HG03097 (cell line): ENCODE measurements around the gene XCR1.

ENCODE experiments used
- ATAC-seq: cut with Tn5 transposase; IDR thresholded peaks from one replicate; pipeline ENCODE4 v1.9.1; 2021; ENCODE audit not compliant: unreplicated experiment, low FRiP score

Gene XCR1

GRCh38 chr3:45985532-45986302 is 41.6 kb downstream of the XCR1 start:
- ATAC-seq: no peak

DNA sequence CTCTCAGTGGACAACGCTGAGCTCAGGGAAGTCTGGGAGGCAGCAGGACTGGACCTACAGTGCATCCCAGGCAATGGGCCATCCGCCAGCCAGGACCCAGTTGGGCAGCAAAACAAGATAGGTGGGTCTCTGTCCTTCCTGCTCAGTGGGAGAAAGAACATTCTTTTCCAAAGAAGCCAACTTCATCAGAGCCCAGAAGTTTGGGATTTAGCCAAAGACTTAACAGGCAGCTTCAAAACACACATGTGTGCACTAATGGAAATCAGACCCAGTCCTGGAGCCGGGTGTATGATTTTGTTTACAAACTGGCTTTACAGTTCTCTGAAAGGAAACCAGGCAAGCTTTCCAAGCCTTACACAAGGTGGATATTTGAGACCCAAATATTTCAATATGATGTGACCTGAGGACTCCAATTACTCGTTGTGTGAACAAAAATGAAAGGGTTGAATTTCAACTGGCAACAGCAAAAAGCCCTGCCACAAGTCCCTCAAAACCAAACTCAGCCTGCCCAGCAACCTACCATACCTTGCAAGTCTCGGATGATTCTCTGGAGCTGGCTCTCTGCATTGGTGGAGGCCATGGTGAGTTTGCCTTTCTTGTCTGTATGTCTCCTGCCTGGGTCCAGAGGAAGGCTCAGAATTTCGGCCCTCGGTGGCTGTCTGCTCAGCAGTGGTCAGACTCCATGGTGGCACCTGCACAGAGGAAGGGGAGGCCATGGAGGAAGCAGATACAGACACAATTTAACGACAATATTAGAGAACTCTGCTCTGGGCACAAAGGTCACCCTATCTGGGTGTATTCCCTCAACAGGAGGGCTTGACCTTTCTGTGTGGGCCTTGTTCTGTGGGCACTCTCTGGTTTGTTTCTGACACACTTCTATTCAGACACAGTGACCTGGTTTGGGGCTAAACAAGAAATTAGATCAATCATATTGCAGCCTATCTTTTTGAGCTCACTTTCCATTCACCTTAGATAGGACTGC is 42.7 kb downstream of the XCR1 start:
- no peak for ATAC-seq

DNA sequence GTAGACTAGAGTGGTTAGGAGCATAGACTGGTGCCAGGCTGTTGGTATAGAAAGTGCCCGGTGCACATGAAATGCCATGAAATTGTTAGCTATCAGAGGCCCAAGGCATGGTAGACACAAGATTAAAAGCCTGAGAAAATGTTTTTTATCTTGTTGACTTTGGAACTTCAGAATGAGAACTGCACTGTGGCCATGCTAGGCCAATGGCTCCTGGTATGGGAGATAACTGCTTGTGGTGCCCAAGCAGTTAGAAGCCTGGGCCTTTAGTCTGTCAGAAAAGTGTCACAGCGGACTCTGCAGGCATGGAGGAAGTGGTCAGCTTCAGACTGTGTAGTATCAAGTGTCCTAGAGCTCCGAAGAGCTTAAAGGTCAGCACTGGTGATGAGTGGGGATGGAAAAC is 43.5 kb downstream of the XCR1 start:
- no peak for ATAC-seq

DNA sequence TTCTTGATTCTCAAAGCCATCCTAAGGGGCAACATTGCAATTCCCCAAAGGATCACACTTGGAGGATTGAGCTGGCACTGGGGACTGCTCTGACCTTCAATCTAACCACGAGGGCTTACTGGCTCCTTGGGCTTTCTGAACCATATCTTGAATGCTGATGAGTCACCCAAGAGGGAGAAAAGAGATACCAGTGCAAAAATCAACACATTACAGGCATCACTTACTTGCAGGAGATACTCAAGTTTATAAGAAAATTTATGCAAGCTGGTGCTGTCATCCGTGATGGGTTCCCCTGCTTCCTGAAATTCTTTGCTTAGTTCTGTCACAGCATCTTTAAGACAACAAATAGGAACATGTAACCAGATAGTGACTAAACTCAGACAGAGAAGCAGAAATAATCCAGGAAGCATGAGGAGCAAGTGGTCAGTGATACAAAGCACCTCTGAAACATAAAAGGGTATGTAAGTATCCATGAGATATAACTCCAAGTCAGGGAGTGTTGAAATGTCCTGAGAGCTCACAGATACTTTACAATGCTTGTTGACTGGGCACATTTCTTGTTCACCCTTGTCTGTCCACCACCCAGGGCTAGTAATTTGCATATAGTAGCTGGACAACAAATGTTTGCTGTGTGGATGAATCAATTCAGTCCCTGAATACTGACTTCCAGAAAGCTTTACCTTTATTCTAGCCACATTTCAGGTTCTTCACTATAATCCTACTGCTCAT is 45.8 kb downstream of the XCR1 start:
- no peak for ATAC-seq

GRCh38 chr3:45980819-45981218 is 46.5 kb downstream of the XCR1 start:
- no peak for ATAC-seq

- no peak for ATAC-seq
Observed at GRCh38 chr3:45980229-45980813, 47.0 kb downstream of the XCR1 start.

DNA sequence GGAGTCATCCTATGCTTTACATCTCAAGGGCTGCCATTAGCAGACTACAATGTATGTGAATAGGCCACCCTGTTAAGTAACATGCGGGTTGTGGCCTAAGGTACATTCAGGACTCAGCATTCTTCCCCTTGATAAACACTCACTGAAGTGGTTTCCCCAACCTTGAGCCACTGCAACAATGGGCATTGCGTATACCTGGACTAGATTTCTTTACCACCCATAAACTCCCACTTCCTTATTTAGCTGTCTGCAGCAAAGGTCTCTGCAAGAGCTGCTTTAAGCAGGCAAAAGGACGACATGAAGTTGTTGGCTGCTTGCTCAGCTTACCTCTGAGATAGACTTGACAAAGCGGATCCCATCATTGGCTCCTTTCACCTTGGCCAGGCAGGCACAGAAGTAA is 47.9 kb downstream of the XCR1 start:
- ATAC-seq: no peak

DNA sequence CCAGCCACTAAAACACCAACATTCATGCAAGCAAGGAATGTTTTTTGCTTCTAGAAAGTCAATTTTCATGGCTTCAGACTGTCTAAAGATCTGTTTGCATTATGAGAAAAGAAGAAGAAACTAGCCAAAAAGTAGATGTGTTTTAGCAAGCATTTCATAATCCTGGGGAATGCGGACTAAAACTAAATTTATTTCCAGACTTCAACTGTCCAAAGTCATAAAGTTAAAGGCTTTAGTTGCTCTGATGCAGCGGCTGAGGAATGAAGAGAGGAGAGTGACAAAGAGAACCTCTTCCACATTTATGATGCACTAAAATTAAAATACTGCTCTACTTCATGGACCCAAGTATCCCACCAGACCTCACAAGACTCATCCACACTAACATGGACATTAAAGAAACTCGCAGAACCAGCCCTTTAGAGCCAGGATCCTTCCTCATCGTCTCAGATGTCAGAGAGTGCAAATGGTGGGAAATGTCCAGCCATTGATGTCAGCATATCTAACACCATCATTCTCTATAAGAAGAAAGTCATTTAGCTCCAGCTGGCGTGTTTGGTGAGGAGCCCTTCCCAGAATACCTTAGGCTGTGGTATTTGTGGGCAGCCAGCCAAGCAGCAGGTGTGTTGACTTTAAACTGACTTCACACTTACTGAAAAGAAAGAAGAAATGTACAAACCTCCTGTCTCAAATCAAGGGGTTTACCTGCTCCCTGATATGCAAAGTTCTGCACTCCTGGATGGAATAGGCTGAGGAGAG is 49.1 kb downstream of the XCR1 start:
- no peak for ATAC-seq

DNA sequence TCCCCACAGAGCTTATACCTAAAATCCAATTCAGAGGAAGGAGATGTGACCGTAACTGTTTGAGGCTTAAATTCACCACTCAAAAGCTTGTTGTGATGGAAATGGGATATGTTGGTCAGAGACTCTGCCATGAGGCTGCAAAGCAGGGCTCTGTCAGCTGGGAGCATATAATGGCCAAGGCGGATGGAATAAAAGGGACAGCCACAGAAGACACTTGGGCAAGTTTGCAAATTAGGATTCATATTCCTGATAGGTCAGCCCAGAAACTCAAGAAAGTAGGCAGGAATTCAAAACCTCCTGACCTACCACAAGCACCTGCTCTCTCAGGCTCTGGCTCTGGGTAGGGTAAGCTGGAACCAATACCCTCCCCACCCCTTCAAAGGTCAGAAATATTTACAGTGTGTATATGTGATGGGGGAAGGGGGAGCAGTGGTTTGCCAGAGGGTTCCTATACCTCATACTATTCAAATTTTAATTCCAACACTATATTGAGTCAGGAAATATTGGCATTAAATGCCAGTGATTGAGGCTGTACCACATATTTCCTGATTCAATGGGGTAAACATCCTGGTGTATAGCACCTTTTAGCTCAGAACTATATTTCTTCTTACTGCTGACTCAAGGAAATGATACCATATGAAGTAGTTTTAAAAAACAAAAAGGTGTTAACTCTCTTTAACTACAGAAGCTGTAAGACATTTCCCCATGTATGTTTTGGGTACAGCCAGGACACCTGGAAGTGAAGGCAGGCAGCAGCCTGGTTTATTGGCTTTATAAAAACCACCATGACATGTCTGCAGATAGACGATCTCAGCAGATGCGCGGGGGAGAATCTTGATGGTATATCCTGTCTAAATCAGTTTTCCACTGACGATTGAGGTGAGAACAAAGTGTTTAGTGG is 50.8 kb downstream of the XCR1 start:
- ATAC-seq: no peak

DNA sequence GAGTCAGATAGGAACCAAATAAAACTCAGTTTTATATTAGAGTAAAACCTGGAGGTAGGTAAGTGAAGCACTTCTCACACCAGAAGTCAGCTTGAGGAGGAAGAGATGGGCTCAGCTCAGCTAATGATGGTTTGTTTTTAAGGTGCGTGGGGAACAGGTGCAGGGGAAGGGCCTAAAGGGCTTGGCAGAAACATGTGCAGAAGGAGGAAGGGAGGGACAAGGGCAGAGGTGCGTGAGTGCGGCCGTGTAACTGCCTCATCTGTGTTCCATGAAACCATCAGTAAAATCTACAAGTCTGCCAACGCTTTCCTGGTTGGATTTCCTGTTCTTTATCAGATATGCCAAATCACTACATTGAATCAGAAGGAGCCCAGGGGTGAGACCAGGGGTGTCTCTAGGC is 51.6 kb downstream of the XCR1 start:
- ATAC-seq: no peak

- no peak for ATAC-seq
Observed at GRCh38 chr3:45974686-45975085, 52.6 kb downstream of the XCR1 start.

DNA sequence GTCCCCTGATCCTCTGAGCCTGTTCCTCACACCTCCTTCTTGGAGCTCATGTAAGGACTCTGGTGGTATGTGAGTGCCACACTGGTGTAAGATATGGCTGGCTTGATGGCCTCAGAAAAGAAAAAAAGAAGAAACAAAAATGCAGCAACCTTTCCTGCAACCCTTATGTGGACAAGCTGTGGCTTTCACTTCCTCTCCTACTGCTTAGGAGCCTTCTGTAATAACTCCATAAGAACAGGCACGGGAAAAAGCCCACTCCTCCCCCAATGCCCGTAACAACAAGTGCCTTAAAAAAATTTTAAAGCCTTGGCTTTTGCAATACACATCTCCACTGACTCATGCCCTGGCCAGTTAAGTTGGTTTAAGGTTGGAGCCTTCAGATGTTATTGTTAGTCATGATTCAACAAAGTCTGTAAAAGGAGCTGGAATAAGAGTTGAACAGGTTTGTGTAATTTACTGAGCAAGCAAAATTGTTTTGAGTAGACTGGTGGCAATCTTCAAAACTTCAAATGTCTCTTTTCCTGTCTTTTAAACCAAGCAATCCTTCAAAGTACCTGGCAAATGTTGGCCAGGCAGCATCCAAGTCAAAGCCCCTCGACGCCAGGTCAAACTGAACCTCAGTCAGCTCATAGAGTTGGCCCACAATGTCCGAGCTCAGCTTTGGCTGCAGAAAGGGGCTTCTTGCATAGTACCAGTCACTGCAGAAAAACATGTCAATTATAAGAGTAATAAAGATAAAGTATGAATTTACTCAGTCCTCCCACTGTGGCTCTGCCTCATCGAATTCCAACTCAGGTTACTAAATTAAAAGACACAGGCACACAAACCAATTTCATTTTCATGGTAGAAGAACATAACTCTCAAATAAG is 54.5 kb downstream of the XCR1 start:
- ATAC-seq: no peak

DNA sequence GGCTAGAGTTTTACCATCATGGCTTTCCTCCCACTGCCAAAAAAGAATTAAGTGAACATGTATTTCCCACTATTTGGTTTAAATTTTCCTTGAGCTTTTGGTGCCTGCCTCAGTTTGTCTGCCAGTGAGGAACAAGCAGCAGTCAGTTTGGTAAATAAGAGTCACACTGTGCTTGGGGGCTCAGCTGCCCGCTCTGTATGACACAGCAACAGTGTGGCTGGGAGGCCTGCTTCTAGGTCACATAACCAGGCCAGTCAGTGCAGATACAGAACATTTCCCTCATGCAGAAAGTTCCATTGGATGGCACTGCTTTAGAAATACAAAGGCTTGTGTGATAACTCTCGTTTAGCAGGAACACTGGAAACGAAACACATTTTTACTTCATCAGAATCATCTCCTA is 57.3 kb downstream of the XCR1 start:
- no peak for ATAC-seq

DNA sequence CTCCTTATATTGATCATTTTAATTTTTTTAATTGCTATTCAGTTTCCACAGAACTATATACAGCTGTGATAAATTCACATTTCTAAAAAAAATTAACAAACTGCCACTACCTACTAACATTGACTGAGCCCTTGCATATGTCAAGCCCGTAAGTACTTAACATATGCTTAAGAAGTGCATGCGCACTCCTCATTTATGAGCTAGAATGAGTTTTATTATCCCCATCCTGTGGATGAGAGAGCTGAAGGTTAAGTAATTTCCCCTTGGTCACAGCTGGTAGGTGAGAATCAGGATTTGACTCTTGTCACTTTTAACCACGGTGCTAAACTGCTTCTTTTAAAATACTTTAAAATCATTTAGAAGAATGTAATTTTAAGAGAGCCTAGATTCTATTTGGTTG is 58.2 kb downstream of the XCR1 start:
- ATAC-seq: no peak

DNA sequence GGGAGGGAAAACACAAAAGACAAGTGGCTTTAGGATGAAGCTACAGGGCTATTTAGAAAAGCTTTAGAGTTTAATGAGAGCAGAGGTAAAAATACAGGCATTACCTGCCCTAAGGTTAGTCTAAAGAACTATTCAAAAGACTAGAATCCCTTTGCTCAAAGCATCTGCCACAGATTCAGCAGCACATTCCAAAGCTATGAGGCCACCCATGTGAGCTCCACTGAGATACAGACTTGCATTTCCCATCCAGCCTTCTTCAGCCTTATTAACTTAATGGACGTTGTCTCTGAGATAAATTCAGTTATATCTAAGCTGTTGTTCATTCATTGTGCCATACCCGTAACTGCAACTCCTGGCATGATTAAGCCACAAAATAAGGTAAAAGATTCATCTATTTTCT is 58.6 kb downstream of the XCR1 start:
- no peak for ATAC-seq

DNA sequence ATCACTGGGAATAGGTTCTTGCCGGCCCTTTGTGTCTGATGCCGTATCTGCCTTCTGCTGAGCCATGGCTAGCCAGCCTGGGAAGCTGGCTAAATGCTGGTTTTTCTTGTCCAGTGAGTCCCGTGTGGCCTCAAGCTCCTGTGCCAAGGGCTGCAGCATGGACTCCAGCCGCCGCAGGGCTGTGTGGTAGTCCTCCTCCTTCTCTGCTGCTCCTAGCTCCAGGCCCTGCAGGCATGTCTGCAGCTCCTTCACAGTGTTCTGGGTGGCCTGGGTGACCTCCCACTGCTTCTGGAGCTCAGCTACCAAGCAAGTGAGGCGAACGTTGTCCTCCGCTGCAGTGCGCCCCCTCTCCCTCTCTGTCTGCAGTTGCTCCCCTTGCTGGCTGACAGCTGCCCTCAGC is 59.1 kb downstream of the XCR1 start:
- no peak for ATAC-seq

- ATAC-seq: no peak
Observed at GRCh38 chr3:45967724-45968123, 59.6 kb downstream of the XCR1 start.
